ENCODE measurements around the gene SLC38A3.

Gene SLC38A3

GRCh38 chr3:50167841-50168209 is 37.2 kb upstream of the SLC38A3 start:
- no peak for DNase-seq
- H3K36me3 ChIP-seq: peaks cover 97% of the 10 kb centered on the region
- no peak for TF ChIP-seq CTCF (IDR thresholded peaks at IDR 0.05; ENCODE audit: low read depth, low read length)
- H3K27ac ChIP-seq: peak overlapping the region; percentile 42
- H3K4me3 ChIP-seq (ENCODE audit: low read depth, low read length): no peak overlapping the region
- no peaks in the 10 kb centered on the region for H3K9me3 ChIP-seq (ENCODE audit: severe bottlenecking)
- H3K27me3 ChIP-seq (ENCODE audit: insufficient read depth, low read depth, severe bottlenecking): no peaks in the 10 kb centered on the region

GRCh38 chr3:50168388-50168787 is 36.7 kb upstream of the SLC38A3 start:
- H3K27ac ChIP-seq: peak overlapping the region; percentile 42
- no peak for TF ChIP-seq CTCF (IDR thresholded peaks at IDR 0.05; ENCODE audit: low read depth, low read length)

GRCh38 chr3:50168791-50169190 is 36.3 kb upstream of the SLC38A3 start:
- Histone ChIP-seq H3K36me3 (peaks cover 97% of the 10 kb centered on the region), H3K9me3 (ENCODE audit: severe bottlenecking) (no peaks in the 10 kb centered on the region), H3K27me3 (ENCODE audit: insufficient read depth, low read depth, severe bottlenecking) (no peaks in the 10 kb centered on the region), H3K27ac (peak overlapping the region; percentile 42; the same call in 1 of the 2 replicates), H3K4me3 (ENCODE audit: low read depth, low read length) (no peak overlapping the region)
- TF ChIP-seq CTCF (IDR thresholded peaks at IDR 0.05; ENCODE audit: low read depth, low read length): no peak
- DNase-seq: no peak

More at GRCh38 chr3:50168388-50168787, 36.7 kb upstream of the SLC38A3 start:
- no peaks in the 10 kb centered on the region for H3K27me3 ChIP-seq (ENCODE audit: insufficient read depth, low read depth, severe bottlenecking)
- H3K4me3 ChIP-seq (ENCODE audit: low read depth, low read length): no peak overlapping the region
- DNase-seq: no peak
- H3K9me3 ChIP-seq (ENCODE audit: severe bottlenecking): no peaks in the 10 kb centered on the region
- H3K36me3 ChIP-seq: peaks cover 97% of the 10 kb centered on the region

GRCh38 chr3:50169232-50169832 is 35.7 kb upstream of the SLC38A3 start:
- no peaks in the 10 kb centered on the region for H3K9me3 ChIP-seq (ENCODE audit: severe bottlenecking)
- no peaks in the 10 kb centered on the region for H3K27me3 ChIP-seq (ENCODE audit: insufficient read depth, low read depth, severe bottlenecking)
- H3K4me3 ChIP-seq (ENCODE audit: low read depth, low read length): no peak overlapping the region
- no peak for DNase-seq
- TF ChIP-seq CTCF (IDR thresholded peaks at IDR 0.05; ENCODE audit: low read depth, low read length): no peak
- H3K27ac ChIP-seq: no peak overlapping the region
- H3K36me3 ChIP-seq: peaks cover 97% of the 10 kb centered on the region

- no peaks in the 10 kb centered on the region for H3K27me3 ChIP-seq (ENCODE audit: insufficient read depth, low read depth, severe bottlenecking)
- no peaks in the 10 kb centered on the region for H3K9me3 ChIP-seq (ENCODE audit: severe bottlenecking)
- no peak for TF ChIP-seq CTCF (IDR thresholded peaks at IDR 0.05; ENCODE audit: low read depth, low read length)
- no peak for DNase-seq
- H3K36me3 ChIP-seq: peaks cover 97% of the 10 kb centered on the region
- H3K4me3 ChIP-seq (ENCODE audit: low read depth, low read length): no peak overlapping the region
- H3K27ac ChIP-seq: no peak overlapping the region
Measured at GRCh38 chr3:50169858-50170257, 35.2 kb upstream of the SLC38A3 start.

GRCh38 chr3:50170689-50171088 is 34.4 kb upstream of the SLC38A3 start:
- no peak for TF ChIP-seq CTCF (IDR thresholded peaks at IDR 0.05; ENCODE audit: low read depth, low read length)
- H3K27me3 ChIP-seq (ENCODE audit: insufficient read depth, low read depth, severe bottlenecking): no peaks in the 10 kb centered on the region
- no peak overlapping the region for H3K4me3 ChIP-seq (ENCODE audit: low read depth, low read length)
- peaks cover 97% of the 10 kb centered on the region for H3K36me3 ChIP-seq
- H3K27ac ChIP-seq: no peak overlapping the region
- DNase-seq: no peak
- no peaks in the 10 kb centered on the region for H3K9me3 ChIP-seq (ENCODE audit: severe bottlenecking)
